GM21528 (cell line): ENCODE data around the gene OR2G6.
"Not testable (repeated sequence)": the region's sequence is repeated elsewhere in the genome, so short reads cannot be mapped to it uniquely, and the experiment has no call there.

Source experiments
- ATAC-seq: cut with Tn5 transposase; IDR thresholded peaks from one replicate; pipeline ENCODE4 v1.9.1; 2021; ENCODE audit warnings: mild to moderate bottlenecking, moderate library complexity; ENCODE audit not compliant: unreplicated experiment, low FRiP score

OR2G6 gene

GRCh38 chr1:248573856-248574255, 66.0 kb downstream of the OR2G6 start:
- ATAC-seq = not testable (repeated sequence)

DNA sequence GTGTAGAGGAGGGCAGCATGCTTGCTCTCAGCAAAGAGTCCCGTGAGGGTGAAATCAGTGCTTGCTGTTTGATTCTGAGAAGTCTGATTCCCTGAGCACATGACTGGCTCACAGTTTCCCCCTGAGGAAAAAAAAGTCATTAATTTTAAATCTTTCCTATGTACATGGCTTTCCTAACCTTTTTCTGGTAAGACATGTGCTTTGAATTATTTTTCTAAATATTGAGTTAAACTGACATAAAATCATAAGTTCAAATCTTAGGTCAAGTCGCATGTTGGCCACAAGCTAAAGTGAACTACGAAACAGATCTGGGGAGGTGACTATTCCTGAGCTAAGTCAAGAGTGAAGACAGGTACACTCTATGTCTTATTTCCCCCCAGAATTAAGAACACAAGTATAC, 66.8 kb downstream of the OR2G6 start, which contains the start of gene OR2T34:
Gene OR2T34, minus strand, starts transcription at position 101 of the 400 bp plus-strand sequence. Its CDS starts 0 bp downstream, at position 101.
- not testable (repeated sequence) for ATAC-seq

DNA sequence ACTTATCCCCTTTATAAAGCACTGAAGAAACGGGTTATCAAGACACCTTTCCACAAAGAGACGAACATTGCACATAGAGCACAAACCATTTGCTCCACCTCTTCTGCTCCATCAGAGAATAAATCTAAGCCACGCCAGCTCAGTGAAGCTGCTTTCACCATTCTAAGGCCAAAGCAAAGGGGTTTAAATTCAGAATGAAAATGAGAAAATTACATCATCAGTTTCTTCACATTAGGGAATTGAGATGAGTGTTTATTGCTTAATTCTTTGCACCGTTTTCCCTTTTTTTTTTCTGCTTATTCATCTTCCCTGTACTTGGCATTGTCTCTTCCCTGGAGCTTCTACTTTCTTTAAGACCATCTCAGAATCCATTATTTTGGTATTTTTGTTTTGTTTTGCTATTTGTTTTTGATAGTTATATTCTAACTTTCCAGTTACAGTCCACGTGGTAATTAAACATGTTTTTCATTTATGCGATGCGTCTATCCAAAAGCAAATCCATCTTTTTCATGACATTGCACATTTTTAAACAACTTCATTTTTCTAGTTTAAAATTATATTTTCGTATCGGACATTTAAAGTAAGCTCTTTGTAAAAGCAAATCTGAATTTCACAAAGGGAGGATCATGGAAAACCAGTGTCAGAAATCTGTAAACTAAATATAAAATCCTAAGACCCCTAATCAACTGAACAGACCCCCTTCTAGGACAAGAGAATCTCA, 68.5 kb downstream of the OR2G6 start:
- ATAC-seq = no peak
